ENCODE measurements around the gene AMOTL1.

DNA sequence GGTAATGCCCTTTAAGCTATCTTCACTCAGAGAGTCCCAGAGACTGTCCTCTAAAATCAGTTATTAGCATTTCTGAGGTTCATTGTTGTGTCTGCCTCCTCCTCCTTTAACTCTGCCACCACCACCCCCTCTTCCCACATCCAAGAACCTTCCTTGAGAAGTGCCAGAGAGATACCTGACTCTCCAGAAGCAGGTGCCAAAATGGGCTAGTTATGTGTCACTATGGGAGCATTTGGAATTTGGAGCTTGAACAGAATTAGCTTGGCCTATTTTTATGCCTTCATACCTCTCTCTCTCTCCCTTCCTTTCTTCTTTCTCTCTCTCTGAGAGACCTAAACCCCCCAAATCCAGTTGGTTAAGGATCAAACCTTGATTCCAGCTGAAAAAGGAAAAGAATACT is 75.9 kb downstream of the AMOTL1 start:
- TF ChIP-seq, protein P1, sequence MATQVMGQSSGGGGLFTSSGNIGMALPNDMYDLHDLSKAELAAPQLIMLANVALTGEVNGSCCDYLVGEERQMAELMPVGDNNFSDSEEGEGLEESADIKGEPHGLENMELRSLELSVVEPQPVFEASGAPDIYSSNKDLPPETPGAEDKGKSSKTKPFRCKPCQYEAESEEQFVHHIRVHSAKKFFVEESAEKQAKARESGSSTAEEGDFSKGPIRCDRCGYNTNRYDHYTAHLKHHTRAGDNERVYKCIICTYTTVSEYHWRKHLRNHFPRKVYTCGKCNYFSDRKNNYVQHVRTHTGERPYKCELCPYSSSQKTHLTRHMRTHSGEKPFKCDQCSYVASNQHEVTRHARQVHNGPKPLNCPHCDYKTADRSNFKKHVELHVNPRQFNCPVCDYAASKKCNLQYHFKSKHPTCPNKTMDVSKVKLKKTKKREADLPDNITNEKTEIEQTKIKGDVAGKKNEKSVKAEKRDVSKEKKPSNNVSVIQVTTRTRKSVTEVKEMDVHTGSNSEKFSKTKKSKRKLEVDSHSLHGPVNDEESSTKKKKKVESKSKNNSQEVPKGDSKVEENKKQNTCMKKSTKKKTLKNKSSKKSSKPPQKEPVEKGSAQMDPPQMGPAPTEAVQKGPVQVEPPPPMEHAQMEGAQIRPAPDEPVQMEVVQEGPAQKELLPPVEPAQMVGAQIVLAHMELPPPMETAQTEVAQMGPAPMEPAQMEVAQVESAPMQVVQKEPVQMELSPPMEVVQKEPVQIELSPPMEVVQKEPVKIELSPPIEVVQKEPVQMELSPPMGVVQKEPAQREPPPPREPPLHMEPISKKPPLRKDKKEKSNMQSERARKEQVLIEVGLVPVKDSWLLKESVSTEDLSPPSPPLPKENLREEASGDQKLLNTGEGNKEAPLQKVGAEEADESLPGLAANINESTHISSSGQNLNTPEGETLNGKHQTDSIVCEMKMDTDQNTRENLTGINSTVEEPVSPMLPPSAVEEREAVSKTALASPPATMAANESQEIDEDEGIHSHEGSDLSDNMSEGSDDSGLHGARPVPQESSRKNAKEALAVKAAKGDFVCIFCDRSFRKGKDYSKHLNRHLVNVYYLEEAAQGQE (IDR thresholded peaks at IDR 0.05; ENCODE audit: low read depth), result no peak
- TF ChIP-seq, protein P2, sequence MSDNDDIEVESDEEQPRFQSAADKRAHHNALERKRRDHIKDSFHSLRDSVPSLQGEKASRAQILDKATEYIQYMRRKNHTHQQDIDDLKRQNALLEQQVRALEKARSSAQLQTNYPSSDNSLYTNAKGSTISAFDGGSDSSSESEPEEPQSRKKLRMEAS (IDR thresholded peaks at IDR 0.05), result no peak
- TF ChIP-seq RAD21 (IDR thresholded peaks at IDR 0.05; ENCODE audit: low read depth) (no peak), TAF1 (IDR thresholded peaks at IDR 0.05; ENCODE audit: low read depth) (no peak), CEBPB (IDR thresholded peaks at IDR 0.05) (no peak), TCF12 (IDR thresholded peaks at IDR 0.05; ENCODE audit: low read depth) (no peak), NFIC (IDR thresholded peaks at IDR 0.05) (no peak), EP300 (IDR thresholded peaks at IDR 0.05; ENCODE audit: borderline replicate concordance) (no peak), TEAD4 (IDR thresholded peaks at IDR 0.05) (no peak), CREB1 (IDR thresholded peaks at IDR 0.05; ENCODE audit: low read depth) (no peak)
